Ecto neural progenitor cell (in vitro differentiated cells): ENCODE measurements around the gene SLC52A1.
"Not testable (repeated sequence)": the region's sequence is repeated elsewhere in the genome, so short reads cannot be mapped to it uniquely, and the experiment has no call there.

Source experiments
- DNase-seq: peaks from one replicate; pipeline ENCODE4 v3.0.0-alpha.2; 2018; ENCODE audit warnings: low spot score

Gene SLC52A1

DNA sequence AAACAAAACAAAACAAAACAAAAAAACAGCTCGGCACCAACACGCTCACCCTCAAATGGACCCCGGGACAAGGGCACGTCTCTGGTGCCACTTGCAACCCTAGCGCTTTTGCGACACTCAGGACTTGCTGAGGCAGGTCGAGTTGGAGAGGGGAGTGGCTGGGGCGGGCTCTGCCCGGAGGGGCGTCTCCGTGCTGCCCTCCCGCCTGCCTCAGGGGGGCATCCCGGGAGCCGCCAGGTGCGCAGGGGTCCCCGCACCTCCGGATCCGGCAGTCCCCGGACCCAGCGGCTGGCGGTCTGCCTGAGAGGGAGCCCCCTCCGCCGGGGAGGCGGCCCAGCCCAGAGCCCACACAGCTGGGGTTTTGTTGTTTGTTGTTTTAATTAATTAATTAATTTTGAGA lies at the start of gene SLC52A1:
SLC52A1 (minus strand) TSS at position 112 of the 400 bp plus-strand sequence. CDS start 820 bp downstream, outside the sequence.
- DNase-seq = peak; percentile 64

DNA sequence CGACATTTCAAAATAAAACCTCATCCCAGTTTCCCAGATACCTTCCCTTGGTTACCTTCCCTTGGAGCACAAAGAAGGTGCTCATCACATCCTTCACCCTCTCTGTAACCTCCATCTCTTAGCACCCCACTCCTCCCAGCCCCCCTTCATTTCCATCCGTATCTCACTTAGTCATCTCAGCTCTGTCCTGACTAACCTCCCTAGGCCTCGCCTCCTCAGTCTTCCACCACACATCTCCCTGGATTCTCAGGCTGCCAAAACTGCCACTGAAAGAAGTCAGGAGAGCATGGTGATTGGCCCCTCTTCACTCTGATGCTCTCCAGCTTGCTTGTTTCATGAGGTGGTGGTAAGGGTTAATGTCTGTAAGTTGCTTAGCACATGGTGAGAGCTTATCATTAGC lies 45.4 kb upstream of the SLC52A1 start:
- DNase-seq = no peak

DNA sequence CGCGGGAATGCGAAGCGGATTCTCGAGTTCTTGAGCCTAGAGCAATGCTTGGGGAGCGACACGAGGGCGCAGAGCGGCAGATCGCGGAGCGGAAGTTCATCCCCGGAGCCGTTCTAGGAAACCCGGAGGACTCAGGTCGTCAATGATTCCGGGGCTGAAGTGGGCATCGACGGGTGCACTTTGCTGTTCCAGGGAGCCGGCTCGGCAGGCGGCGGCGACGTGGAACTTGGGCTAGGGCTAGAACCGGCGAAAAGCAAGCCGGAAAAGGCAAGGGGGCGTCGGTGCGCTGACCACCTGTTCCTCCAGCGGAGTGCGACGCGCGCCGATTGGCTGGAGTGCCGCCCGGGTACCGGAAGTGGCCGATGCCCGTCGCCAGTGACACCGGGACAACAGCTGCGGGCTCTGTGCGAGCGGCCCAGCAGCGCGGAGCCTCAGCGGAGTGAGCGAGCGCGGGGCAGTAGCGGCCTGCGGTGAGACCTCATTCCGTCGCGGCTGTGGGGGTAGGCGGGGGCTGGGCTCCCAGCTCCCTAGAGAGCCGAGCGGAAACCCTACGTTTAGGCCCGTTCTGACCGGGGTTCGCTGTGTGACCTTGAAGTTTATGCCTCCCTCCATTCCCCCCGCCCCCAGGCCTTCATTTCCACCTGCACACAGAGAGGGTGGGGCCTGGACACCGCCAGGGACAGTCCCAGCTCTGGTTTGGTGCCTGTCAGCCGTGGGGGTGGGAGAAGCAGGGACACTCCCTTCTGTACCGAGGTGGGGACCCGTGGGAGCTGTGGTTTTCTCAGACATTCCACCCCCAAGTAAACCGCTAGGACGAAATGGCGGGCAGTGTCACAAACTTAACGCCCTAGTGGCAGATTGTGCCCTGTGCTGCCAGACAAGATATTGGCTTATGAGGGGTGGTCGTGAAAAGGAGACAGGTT lies 43.1 kb upstream of the SLC52A1 start, which contains the start of gene ZFP3:
ZFP3 (plus strand) TSS at position 362 of the 923 bp plus-strand sequence. CDS start 13,038 bp downstream, outside the sequence.
- DNase-seq = peak; percentile 53

DNA sequence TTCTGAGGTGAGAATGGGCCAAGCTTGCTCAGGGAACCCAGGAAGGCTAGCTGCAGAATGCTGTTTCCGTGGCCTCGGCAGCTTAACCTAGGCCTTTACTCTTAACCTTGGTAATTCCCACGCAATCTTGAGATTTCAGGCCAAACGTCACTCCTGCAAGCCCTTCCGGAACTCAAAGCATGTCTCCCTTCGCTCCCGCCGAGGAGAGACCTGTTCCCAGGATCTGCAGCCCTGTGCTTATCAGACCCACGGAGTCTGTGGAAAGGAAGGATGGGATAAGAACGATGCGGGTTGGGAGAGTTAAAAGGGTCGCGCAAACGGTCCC lies 42.5 kb upstream of the SLC52A1 start:
- no peak for DNase-seq

DNA sequence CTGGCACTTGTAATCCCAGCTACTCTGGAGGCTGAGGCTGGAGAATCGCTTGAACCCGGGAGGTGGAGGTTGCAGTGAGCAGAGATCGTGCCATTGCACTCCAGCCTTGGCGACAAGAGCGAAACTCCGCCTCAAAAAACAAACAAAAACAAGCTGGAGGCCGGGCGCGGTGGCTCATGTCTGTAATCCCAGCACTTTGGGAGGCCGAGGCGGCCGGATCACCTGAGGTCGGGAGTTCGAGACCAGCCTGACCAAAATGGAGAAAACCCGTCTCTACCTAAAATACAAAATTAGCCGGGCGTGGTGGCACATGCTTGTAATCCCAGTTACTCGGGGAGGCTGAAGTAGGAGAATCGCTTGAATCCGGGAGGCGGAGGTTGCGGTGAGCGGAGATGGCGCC lies 42.0 kb upstream of the SLC52A1 start:
- DNase-seq = not testable (repeated sequence)

DNA sequence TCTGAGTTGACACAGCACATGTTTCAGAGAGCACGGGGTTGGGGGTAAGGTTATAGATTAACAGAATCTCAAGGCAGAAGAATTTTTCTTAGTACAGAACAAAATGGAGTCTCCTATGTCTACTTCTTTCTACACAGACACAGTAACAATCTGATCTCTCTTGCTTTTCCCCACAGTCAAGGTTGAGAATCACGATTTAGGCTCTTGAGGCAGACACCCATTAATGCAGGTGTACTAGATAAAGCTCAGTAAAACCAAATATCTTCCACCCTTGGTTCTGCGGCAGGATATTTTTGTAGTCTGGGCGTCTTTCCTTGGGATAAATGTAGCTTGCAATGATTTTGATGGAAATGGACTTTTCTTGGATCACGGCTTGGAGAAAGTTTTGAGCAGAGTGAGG lies 40.2 kb upstream of the SLC52A1 start:
- not testable (repeated sequence) for DNase-seq

DNA sequence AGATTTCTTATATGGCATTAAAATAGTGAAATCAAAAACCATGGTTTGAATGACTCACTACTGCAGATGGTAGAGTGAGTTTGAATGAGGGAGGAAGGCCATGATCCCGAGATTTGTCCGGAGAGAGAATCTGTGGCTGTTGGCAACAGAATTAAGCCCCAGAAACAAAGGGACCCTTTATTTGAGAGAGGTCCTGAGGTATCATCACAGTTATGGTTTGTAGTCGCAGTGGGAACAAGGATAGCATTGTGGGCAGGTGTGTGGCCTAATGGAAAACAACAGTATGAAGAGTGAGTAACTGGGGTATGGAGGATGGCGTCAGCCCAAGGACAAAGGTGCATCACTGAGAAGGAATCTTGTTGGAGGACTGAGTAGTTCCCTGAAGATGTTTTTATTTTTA lies 34.5 kb upstream of the SLC52A1 start:
- DNase-seq = no peak

DNA sequence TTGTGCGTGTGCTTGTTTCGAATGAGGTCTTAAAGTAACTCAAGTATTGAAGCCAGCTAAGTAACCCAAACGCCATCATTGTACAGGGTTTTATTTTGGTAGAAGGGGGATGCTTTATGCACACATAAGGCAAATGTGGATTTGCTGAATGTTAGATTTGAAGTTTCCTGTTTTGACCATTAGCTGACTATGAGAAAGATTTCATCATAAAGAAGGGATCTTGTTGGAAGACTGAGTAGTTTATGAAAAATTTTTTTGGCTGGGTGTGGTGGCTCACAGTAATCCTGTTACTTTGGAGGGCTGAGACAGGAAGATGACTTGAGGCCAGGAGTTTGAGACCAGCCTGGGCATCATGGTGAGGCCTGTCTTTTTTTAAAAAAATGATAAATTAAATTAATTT lies 33.0 kb upstream of the SLC52A1 start:
- DNase-seq = no peak

DNA sequence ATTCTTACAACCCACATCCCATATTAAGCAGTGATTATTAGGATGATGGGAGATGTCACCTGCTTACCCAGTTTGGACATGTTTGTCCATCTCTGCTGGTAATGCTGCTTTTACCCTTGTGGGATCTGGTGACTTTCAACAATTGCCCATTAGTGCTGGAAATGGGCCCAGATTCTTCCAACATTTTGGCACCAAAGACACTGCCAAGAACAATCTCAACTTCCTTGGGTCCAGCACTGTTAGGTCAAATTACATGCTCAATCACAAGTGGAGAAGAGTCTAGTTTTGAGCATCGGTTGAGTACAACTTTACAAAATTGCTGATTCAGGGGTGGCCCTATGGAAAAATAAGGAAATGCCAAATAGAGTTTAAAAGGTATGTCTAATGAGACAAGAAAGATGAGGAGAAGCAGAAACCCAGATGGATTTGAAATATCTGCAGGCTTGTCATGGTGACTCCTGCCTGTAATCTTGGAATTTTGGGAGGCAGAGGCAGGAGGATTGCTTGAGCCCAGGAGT lies 30.1 kb upstream of the SLC52A1 start:
- no peak for DNase-seq

DNA sequence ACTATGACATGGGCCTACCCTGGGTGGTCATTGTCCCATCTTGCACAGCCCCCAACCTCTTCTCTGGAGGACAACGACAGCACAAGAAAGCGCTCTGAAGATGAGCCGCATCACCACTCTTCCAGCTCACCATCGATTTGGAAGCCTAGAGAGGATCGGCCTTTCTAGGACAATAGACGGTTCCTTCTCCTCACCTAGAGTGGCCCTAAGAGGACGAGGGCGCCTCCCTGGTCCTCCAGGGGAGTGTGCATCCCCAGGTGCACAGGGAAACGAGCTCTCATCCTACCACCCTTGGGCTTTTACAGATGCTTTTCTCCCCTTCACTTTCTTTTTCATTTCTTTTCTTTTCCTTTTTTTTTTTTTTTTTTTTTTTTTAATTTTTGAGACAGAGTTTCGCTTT lies 20.3 kb upstream of the SLC52A1 start:
- no peak for DNase-seq

DNA sequence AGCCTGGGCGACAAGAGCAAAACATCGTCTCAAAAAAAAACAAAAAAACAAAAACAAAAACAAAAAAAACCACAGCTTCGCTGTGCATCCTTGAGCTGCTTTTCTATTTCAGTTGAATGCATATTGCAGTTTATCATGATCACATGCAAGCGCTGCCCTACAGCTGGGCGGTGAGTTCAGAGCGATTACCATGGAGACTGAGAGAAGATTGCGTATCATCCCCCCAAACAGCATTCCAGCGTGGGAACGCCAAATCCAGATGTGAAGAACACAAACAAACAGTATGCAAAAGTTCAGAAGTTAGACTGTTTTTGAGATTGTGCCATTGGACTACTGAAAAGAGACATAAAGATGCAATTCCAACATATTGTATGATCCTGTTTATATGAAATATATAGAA lies 15.1 kb upstream of the SLC52A1 start:
- no peak for DNase-seq

DNA sequence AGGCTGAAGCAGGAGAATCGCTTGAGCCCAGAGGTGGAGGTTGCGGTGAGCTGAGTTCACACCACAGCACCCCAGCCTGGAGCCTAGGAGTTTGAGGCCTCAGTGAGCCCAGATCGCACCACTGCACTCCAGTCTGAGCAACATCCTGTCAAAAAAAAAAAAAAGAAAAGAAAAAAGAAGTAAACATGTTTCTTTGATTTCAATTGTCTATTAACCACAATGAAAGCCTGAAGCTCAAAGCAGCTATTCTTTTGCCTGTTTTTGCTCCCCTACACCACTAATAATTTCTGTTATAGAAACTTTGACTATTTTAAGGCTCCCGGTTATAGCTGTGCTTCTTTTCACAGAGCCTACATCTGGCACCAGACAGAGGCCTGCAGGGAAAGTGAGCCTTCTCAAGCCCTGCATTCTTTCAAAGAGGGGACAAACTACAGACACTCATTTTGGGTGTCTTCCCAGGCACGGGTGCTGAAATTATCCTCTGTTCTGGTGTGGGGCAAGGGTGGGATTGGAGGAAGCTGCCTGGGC lies 14.2 kb upstream of the SLC52A1 start:
- no peak for DNase-seq

DNA sequence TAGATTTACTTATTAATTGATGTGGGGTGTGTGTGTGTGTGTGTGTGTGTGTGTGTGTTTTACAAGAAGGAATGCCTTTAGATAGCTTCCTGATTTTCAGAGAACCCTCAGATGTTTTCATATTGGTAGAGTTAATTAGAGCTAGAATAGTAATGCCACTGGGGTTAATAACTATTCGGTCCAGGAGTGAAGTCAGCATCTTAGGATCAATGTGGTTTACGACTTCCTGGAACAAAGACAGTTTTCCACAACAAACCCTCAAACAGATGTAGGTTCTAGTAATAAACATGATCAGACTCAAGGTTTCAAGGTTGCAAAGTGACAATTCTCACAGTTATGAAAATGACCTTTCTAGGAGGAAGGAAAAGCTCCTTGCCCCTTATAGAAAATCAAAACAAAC lies 12.2 kb upstream of the SLC52A1 start:
- no peak for DNase-seq

DNA sequence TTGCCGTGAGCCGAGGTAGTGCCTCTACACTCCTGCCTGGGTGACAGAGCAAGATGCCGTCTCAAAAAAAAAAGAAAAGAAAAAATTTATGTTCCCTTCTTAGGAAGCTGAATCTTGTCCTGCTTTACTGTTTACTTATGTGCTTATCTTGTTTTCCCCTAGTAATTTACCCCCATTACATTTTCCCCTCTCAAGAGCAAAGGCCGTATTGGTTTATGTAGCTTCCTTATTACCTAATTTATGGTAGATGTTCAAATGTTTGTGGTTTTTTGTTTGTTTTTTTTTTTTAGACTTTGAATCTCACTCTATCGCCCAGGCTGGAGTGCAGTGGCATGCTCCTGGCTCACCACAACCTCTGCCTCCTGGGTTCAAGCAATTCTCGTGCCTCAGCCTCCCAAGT lies 10.3 kb upstream of the SLC52A1 start:
- no peak for DNase-seq

DNA sequence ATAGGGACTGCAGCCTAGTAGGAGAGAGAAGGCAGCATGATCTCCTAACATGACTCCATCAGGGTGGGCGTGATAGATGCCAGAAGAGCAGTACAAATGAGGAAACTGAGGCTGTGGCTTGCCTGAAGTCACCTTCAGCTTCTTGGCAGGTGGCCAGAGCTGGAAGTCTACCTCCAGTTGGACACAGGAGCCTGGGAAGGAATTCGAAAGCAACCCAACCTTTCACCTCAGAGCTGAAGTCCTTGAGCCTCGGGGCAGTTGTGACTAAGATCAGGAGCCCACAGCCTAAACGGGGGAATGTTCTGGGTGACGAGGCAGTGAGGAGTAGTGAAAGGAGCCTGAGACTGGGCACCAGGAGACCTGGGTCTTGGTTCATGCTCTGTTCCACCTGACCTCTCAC lies 9.4 kb upstream of the SLC52A1 start:
- DNase-seq = no peak

DNA sequence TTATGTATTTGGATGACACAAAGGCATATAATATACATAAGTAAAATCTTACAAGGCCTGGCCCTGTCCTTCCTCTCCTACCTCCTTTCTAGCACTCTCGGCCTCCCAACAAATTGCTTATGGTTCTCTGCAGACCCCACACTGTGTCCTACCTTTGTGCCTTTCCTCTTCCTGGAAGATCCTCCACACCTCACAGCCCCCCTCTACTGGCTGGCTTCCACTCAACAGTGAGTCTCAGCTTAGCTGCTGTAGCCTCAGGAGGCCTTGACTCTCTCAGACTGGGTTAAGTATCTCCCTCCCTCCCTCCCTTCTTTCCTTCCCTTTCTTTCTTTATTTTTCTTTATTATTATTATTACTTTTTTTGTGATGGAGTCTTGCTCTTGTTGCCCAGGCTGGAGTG lies 8.3 kb upstream of the SLC52A1 start:
- no peak for DNase-seq

DNA sequence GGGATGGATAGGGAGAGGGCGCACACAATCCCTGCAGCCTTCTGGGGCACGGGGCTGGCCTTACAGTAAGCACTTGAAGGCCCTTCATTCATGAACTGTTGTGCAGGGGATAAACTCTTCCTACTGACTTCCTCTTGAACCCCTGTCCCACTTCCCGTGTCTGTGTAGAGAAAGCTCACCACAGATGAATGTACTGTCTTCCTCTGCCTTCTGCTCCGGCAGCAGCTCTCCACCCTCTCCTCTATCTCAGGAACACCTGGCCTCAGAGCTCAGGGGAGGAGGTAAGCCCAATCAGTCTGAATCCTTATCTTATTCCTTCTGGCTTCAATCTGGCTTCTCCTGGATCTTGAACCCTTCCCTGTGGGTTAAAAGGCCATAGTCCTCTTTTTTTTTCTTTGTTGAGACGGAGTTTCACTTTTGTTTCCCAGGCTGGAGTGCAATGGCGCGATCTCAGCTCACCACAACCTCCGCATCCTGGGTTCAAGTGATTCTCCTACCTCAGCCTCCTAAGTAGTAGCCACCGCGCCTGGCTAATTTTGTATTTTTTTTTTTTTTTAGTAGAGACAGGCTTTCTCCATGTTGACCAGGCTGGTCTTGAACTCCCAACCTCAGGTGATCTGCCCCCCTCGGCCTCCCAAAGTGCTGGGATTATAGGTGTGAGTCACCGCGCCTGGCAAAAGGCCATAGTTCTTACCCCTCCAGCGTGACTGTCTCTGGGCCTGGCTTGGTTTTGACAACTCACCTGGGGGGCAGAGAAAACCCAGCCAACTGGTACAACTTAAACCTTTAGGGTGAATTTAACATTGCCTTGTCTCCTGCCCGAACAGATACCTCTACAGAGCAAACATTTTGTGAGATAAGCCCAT lies 7.2 kb upstream of the SLC52A1 start:
- no peak for DNase-seq

DNA sequence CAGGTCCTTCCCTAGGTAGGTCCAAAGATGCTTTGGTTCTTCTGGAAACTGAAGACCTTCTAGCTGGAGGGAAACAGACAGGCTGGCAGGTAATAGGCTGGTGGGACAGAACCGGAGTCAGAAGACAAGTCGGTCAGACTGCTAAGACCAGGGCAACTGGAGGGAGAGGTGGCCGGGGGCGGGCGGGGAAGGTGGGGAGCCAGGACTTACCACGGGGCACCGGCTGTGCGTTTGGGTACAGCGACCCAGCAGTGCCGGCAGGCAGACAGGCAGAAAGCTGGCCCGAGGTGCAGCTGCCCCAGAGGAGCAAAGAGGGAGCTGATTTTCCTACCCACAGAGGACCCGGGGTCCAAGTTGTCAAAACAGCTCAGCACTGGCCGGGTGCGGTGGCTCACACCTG lies 575 bp downstream of the SLC52A1 start:
- no peak for DNase-seq

DNA sequence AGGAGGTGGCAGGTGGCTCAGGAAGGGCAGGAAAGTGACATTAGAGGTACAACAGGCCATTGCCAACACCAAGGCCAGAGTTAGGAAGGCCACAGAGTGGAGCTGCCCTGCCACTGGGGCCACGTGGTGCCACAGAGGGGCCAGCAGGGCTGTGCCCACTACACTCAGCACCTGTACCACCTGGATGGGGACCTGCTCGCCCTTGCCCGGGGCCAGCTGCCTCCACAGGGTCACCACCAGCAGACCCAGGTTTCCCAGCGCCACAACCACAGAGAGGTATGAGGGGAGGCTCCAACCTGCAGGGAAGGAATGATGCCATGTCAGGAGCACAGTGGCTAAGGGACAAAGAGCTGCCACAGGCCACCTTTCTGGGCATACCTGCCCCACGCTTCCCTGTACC lies 1.2 kb downstream of the SLC52A1 start:
- no peak for DNase-seq

DNA sequence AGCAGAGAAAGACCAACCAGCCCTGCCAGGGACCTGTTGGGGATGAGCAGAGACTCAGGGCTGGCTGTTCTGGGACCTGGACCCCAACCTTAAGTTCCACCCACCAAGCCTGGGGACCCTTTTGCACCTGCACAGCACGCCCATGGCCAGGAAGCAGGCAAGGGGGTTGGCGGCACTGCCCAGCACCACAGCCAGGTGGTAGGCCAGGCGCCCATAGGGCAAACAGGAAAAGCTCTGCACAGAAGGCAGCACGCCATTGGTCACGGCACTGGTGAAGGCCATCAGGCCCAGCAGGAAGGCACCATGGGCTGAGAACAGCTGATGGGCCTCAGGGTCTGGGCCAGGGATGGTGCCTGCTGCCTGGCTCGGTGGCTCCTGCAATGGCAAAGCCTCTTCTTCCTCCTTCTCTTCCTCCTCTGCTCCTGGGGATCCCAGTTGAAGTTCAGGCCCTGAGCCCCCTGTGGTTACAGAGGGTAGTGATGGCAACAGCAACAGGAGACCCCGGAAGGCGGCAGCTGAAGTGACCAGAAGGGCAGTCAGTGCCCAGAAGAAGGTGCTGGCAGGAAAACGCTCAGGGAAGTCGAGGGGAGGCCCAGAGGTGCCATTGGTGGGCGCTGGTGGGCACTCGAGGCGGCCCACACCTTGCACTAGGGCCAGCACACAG lies 1.7 kb downstream of the SLC52A1 start:
- no peak for DNase-seq

DNA sequence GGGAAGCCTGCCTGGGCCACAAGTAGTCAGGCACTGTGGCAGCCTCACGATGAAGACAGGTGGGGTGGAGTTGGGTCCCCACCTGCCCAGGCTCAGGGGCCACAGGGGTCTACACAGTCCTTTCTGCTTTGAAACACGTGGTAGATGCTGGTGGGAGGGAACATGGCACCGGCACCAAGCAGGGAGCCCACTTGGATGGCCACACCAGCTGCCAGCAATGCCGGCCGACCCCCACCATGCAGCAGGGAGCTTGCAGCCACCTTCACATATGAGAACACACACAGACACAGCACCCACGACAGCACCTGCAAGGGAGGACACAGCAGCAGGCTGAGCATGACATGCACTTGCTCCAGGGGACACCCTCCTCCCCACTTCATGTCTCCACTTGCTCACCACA lies 2.4 kb downstream of the SLC52A1 start:
- no peak for DNase-seq
